Effector CD4-positive, alpha-beta T cell (primary cell): ENCODE measurements around the gene BICD2.

Experiments used
- DNase-seq: peaks from one replicate; pipeline ENCODE4 v3.0.0-alpha.2; 2020

BICD2 gene

DNA sequence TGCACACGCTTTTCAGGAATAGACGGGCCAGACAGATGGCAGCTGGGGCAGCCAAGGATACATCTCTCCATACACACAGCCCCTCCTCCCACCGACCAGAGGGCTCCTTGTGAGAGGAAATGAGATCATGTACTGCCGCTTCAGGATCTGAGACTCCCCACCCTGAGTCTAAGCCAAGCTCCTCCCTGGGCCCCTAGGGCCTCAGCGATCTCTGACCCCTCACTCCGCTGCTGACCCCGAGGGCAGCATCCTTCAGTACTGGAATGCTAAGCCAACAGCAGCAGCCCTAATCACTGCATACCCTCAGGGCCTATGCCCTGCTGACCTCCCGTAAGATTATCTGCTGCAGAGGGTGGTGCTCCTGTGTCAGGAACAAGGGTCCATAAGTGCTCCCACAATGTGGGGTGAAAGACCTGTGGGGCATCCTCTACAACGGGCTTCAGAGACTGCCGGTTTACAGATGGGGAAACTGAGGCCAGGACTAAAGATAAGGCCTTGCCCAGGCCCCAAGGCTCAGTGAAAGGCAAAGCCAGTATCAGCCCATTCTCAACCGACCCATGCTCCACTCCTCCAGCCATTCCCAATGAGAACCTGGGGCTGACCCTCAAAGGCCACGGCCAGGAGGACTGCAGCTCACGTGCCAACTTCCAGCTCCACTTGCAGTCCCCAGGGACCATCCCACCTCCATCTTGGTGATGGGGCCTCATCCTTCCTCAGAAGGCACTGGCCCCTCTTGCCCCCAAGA lies 37.5 kb downstream of the BICD2 start:
- DNase-seq = no peak

- no peak for DNase-seq
These were observed 38.3 kb downstream of the BICD2 start for GRCh38 chr9:92726348-92726747.

DNA sequence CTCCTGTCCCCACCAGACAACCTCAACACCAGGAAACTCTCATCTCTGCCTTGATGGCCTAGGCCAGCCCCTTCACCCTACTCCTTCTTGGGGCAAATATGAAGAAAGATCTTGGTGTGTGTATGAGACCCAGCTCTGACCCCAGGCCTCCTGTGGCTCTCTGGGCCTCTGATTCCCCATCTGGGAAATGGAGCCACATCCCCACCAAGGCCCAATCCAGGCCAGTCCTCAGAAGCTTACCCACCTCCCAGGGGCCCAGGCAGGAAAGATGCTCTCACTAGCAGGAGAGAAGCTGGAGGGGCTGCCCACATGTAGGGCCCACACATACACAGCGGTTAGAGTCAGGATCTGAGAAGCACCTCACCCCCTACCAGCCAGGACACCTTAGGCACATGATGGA lies 38.9 kb downstream of the BICD2 start:
- no peak for DNase-seq

DNA sequence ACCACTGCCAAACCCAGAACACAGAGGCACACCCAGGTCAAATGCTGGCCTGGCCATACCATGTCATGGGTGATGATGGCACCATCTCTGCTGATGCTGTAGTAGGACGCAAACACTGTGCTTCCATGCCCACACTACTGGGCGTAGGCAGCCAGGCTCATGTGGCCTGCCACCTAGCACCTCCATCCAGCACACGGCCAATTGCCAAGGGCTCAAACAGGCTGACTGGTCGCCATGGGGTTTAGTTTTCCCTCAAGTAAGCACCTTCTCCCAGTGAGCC lies 39.4 kb downstream of the BICD2 start:
- no peak for DNase-seq

DNA sequence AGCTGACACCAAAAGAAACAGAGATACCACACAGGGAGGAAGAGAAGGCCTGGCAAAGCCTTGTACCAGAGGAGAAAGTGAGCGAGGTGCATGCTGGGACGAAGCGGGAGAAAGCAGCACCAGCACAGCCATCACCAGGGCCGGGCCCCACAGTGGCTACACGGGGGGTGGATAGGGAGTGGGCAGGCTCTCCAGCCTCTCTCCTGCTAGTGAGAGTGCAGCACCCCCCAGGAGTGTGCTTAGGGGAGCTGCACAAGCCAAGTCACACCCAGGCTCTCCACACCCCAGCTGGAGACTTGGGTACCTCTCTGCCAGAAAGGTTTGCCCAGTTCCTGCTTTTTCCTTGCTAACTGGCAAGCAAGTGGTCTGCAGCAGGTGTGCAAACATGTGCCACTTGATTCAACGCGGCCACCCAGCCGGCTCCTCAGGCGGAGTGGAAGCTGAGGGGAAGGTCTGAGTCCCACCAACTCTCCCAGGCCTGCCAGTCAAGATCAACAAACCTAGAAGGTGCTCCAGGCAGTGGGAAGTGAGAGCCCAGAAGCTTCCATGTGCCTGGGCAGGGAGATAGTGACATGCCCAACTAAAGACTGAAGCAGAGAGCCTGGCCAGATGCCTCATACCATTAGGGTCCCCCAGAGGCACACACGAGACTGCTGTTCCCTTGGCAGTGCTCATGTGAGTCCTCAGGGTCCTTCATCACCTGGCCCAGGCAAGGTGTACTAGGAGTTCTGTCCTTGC lies 39.9 kb downstream of the BICD2 start:
- no peak for DNase-seq

DNA sequence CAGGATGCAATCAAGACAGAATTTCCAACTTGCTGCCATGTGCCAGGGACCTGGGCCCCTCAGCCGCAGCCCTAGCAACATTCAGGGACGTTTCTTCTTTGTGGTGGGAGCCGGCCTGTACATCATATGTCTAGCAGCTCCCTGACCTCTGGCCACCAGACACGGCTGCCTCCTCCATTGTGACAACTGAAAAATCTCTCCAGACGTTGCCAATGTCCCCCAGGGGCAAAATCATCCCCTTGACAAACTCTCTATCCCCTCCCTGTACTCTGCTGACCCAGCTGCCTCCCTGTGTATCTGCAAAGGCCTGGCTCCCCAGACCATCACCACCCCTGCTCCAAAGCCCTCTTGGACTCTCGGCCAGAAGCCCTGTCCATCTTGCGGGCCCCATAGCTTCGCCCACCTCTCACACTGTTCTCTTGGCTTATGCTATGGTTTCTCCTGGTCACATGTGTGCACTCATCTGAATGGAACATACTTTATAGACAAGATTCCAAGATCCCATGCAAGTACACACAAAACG lies 40.8 kb downstream of the BICD2 start:
- no peak for DNase-seq

DNA sequence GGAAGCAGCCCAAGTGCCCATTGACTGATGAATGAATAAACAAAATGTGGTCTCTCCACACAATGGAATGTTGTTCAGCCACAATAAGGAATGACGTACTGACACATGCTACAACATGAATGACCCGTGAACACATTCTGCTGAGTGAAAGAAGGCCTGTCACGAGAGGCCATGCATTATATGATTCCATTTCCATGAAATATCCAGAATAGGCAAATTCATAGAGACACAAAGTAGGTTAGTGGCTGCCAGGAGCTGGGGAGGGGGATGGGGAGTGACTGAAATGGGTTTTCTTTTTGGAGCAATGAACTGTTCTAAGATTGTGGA lies 41.4 kb downstream of the BICD2 start:
- no peak for DNase-seq

DNA sequence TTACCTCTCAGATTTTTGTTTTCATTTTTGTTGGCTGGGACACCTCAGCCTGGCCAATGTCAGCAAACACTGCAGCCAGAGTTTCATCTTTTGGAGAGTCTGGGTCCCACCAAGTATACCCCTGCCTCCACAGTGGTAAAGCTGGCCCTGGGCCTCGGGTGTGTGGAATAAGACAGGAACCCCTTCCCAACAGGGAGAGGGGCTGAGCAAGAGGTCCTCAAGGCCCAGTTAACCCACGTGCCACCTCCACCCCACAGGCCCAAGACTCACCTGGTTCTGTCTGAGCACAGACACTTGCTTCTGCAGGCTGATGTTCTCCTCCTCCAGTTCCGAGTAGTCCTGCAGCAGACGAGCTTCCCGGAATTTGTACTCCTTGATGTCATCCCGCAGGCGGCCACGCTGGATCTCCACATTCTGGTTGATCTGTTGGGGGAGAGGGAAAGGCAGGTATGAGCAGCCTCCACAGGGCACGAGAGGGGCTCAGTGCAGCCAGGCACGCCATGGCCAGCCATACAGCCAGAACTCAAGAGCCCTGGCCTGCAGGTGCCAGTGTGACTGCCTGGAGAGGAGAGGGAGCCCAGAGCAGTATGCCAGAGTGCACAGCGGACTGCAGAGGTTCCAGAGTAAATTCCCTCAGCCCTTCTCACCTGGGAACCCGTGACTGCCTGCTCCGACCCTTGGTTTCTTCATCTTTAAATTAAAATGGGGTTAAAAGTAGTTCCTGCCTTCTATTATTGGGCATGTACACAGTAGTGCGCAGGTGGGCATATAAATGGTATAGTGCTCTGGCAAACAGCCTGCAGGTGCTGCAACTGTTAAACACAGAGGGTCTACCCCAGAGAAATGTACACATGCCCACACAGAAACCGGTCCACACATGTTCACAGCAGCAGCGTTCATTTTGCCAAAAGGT lies 42.0 kb downstream of the BICD2 start:
- no peak for DNase-seq

- no peak for DNase-seq
These were observed 43.1 kb downstream of the BICD2 start for GRCh38 chr9:92721548-92721947.

- no peak for DNase-seq
These were observed 43.7 kb downstream of the BICD2 start for GRCh38 chr9:92720807-92721535.

DNA sequence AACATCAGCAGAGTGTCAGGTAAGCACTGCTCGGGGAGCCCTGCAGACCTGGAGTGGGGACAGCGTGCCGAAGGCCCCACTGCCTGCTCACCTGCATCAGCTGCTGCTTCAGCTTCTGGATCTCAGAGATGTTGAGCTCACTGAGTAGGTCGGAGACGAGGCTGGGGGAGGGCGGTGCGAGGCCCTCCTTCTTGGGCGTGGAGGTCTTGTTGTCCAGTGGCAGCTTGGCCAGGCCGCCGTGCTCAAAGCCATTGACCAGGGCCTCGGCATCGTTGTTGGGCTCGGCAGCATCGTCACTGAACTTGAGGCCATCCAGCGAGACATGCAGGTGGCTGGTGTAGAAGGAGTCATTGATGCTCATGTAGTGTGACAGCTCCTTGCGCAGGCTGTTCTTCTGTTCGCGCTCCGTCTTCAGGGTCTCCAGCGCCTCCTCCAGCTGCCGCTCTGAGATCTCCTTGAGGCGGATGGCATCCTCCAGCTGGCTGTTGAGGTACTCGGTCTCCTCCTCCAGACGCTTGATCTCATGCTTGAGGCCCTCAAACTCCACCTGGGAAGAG lies 44.3 kb downstream of the BICD2 start:
- no peak for DNase-seq

GRCh38 chr9:92719028-92719647 lies 45.5 kb downstream of the BICD2 start:
- DNase-seq = no peak

- DNase-seq = no peak
These were observed 46.3 kb downstream of the BICD2 start for GRCh38 chr9:92718086-92719001.

GRCh38 chr9:92717201-92718085 lies 47.2 kb downstream of the BICD2 start:
- DNase-seq = no peak

DNA sequence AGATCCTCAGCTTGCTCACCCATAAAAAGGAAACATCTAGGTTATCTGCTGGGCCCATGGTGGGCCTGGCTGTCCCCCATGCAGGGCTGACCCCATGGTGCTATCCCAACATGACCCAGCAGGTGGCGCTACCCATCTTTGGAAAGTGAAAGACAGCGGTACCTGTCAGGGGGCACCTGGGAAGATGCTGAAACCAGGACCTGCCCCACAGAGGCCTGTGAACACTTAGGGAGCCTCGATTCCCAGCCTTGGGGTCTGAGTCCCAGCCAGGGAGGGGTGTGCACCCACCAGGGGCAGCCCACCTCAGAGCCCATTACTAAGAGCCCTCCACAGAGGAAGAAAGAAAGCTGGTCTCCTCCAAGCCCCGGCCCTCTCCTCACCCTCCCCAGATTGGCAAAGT lies 48.1 kb downstream of the BICD2 start:
- DNase-seq = peak; percentile 77

DNA sequence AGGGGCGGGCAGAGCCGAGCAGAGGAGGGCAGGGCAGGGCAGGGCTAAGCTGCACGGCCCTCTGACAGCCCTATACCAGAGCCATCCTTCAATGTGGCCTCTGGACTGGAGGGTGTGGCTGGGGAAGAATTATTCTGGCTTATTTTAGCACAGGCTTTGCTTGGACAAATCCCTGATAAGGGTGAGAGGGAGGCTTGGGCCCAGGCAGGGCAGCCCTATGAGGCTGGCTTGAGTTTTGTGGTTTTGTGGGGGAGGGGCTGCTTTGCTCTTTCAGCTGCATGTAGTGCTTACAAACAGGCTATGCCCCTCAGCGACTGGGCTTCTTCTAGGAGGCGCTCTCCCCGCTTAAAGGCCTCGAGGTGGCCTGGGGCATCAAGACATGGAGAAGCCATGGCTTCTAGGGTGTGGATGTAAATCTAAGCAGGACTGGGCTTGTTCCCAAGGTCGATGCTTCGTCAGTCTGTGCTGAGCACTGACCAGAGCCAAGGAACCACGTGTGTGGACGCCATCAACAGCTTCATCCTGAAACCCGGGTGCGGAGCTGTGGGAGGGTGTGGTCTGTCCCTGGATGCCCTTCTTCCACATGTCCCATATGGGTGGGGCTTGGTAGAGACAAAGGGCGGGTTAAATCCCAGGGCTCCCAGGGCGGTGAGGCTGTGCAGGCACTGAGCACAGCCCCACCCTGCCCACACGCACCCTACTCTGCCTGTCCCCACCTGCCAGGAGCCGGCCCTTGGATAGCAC lies 49.0 kb downstream of the BICD2 start:
- no peak for DNase-seq

- DNase-seq = no peak
These were observed 49.7 kb downstream of the BICD2 start for GRCh38 chr9:92714787-92715487.

- DNase-seq = no peak
These were observed 50.6 kb downstream of the BICD2 start for GRCh38 chr9:92714016-92714415.
